Fibroblast of skin of back (primary cell): ENCODE data around the gene CADPS2.

ENCODE experiments used
- DNase-seq: peaks from one replicate; pipeline ENCODE4 v3.0.0-alpha.2; 2013

CADPS2 gene

DNA sequence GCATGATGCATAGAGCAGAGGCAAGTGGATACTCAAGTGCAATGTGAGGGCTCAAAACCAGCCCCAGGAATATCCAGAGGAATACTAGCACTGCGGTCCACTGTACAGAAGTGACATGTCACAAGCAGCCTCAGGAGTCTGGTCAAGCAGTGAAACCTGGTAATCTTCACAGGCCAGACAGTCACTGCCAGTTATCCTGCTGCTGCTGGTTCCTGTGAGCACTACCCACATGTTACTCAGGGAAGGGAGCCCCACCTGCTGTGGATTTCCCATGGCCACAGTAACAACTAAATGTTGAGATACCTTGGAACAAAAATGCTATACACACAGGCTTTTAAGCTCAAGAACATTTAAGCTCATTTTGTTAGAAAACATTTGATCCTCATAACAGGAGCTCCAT, 290.4 kb downstream of the CADPS2 start:
- DNase-seq = no peak

DNA sequence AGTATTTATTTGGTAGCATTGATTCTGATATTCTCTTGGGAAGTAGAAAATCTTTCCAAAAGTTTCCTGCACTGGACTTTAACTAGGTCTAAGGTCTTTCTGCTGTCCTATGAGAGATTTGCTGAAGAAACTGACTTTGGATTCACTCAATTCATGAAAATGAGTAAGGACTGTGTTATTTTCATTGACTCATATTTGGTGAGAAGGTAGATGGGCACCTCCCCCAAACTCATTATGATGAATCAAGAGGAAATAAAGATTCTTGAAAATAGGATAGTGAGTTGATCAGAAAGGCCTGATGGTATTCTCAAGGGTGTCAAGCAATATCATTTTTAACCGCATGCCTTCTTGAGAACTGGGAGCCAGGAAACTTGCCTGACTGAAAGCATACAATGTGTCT, 297.6 kb downstream of the CADPS2 start:
- DNase-seq = peak; percentile 17

DNA sequence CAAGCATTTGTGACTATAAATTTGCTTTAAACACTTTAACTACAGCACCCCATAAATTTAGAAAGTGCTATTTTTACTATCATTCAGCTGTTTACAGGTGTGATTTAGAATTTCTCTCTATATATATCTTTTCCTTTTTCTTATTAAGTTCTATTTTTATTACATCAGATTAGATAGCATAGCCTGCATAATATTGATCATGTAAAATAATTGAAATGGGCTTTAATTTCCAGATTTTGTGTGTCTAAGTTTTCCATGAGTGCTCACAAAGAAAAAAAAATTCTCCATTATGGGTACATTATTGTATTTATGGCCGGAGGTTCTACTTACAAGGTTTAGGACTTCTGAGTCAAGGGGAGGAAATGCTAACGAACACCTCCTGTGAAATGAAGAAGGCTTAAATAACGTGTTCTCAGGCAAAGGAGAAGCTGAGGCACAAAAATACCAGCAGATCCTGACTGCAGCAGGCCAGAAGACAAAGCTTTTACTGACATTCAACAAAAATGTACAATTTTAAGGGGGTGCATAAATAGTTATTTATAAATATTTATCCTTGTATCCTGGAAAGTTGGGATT, 301.5 kb downstream of the CADPS2 start:
- DNase-seq = no peak

DNA sequence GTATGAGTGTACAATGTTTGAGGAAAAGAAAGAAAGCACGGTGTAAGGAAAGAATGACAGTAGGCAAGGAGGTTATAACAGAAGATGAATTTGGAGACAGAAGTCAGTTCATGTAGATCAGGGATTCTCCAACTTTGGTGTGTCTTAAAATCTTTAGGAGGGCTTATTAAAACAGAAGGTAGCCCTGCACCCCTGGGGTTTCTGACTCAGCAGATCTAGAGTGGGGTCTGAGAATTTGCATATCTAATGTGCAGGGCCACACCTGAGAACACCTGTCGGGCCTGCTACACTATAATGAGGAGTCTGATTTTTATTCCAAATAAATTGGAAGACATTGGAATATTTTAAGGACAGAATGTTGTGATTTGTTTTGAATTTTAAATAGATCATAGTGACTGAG, 307.9 kb downstream of the CADPS2 start:
- DNase-seq = no peak

DNA sequence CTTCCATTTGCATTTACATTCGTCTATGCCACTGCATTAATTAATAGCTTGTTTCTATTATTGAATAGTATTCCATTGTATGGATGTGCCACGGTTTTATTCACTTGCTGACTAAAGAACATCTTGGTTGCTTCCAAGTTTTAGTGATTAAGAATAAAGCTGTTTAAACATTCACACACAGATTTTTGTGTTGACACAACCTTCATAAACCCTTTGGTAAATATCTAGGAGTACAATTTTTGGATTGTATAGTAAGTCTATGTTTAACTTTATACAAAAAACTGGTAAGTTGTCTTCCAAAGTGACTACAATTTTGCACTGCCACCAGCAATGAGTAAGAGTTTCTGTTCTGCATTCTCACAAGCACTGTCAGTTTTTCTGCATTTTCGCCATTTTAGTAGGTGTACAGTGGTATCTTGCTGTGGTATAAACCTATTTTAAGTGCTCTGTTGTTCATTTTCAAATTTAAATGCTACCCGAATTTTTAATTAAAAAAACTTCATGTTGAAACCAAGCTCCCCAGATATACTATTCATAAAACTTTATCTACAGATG, 308.7 kb downstream of the CADPS2 start:
- DNase-seq = no peak

DNA sequence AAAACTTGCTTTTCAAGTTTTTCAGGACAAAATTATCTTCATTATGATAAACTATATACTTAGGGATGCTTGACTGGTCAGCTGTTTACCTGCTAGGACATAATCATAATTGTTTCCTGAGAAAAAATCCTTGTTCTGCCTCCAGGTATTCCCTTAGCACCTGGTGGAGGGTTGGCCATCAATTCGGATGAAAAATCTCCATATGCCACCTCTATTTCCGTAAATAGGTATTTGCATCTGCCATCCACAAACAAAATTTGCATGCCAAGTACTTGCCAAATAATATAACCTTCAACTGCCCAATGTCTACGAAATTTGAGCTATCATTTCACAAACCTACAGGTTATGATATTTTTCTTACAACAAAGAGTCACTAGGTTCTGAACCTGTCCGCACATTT, 313.6 kb downstream of the CADPS2 start:
- DNase-seq = no peak

DNA sequence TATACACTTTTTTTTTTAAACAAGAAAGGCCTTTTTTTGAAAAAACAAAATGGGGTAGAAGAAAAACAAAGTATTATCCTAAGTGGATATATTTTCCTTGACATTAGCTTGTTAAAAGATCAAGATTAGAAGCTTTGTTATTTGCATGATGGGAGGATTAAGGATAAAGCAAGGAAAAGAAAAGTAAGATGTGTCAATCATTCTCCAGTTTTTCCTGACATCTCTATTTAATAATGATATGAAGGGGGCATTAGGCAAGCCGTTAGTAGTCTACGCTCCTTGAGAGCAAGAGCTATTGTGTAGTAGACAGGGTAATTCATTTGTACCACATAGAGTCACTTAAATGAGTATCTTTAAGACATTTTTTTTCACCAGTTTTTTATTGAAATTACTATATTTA, 324.9 kb downstream of the CADPS2 start:
- DNase-seq = no peak

DNA sequence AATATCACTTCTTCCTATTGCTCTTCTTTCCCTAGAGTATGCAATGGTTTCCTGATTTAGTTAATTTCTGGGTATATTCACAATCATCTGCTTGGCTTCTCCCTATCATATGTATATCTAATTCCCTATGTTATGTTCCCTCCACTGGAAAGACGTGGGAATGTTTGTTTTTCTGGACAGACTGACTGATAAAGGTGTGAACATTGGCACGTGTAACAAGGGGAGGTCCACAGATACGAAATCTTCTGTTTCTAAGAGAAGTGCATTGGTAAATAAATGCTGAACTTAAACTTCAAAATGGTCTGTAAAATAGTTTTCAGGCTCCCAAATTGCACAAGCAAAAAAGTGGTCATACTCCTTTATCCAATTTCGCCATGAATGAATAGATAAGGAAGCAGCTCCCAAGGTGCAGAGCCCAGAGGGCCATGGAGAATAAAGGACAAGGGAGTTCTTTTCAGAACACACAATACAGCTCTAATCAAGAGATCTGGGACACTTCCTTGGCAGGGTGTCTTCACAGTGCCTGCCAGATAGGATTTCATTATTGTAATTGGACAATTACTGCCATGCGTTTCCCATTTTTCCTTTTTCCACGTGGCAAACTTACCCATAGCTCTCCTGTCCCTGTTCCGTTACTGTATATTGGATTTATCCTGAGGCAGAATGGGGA, 329.3 kb downstream of the CADPS2 start:
- no peak for DNase-seq

DNA sequence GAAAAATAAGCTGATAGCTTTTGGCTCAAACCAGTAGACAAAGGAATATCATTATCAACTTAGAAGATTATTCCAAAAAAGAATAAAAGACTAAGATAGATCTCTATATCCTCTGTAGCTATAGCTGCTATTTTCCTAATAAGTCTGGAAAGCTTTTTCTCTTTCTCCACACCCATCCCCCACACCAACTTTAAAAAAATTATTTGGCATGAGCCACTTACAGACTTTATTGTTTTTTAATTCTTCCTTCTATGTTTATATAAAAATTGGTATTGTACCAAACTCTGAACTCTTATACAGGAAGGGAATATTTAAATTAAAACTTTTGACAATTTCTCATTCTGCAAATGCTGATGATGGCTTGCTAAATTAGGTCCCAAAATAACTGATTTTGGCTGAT, 330.0 kb downstream of the CADPS2 start:
- no peak for DNase-seq

DNA sequence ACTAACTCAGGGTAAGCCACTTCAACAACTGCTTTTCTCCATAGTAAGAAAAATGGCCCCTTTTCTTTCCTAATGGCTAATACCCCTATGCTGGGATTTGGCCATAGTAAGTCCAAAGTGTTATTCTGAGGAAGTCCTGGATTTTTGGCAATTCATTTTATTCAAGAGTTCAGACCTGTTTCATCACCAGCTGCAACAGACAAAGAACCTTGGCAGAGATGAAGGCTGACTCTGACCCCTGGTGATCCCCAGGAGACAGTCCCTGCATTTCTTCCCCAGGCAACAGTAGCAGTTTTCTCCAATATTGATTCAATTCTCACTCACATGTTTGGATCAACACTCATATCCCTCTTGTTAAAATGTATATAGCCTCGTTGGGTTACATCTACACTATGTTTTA, 332.5 kb downstream of the CADPS2 start:
- DNase-seq = no peak

DNA sequence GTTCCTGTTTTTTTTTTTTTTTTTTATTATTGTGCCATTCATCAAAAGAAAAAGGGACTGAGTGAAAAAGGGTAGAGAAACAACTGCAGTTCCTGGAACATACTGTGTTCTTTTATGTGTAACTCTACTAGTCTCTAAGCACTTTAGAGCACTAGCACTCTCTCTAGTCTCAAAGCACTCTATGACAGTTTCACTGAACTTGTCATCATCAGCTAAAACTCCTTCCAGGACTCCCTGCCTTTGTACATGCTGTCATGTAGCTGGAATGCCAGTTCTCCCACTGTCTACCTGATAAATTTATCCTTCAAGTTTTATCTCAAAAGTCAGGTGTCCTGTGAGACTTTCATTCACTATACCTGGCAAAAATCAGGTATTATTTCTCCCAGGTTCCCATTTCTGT, 333.5 kb downstream of the CADPS2 start:
- DNase-seq = no peak

DNA sequence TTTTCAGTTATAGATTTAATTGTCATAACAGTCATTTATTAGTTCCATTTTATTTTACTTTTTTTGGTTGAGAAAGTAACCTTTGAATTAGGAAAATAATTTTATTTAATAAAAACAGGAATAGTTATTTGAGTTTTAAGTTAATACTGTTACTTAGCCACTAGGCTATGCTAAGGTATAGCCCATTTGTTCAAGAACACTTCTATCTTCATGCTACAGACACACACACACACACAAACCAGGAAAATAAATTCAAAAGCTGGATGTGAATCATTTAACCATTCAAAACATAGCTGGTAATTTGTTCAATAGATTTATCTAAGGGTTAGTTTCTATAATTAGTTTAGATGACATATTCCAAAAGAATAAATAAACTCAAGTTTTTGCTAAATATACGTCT, 335.7 kb downstream of the CADPS2 start:
- DNase-seq = no peak

DNA sequence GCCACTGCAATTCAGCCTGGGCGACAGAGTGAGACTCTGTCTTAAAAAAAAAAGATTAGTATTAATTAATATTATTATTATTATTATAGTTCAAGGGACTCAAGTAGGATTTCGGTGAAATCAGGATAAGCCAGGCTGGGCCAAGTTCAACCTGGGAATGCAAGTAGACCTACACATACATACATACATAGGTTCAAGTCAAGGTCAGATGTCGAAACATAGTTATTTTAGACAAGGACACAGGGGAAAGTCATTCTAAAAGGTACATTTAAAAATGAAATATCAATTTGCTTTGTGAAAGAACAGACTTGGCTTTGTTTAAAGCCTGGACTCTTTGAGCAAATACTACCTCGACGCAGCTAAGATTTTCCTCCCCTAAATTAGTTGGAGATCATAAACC, 336.7 kb downstream of the CADPS2 start:
- no peak for DNase-seq

DNA sequence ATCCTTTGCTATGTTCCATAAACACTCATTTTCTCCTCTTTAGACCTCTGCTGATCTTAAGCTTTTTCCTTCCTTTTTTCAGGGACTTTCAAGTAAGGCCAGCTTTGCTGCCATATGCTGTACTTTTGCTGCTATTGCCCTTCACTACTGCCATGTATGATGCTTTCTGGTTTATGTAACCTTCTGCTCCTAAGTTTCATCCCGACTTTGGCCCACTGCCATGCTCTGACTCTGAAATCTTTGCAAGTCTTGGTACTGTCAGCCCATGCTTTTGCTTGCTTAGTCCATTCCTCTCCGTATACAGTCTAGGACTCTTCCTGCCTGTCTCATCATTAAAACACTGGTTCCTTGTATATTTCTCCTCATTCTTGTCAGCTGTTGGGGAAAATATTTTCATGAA, 339.8 kb downstream of the CADPS2 start:
- peak; percentile 8 for DNase-seq

DNA sequence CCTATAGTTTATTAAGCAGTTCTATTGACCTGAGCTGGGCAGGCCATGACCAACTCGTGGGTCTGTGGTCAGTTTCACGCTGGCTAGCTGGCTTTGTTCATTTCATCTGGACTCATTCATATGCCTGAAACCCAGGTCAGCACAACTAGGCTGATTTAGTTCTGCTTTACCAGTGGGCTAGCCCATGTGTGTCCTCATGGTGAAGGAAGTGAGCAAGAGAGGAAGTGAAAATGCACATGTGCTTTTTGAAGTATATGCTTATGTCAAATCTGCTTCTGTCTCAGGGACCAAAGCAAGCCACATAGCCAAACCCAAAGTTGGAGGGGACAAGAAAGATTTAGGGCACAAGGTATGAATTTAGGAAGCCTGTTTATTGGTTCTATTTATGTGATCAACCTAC, 341.8 kb downstream of the CADPS2 start:
- no peak for DNase-seq

DNA sequence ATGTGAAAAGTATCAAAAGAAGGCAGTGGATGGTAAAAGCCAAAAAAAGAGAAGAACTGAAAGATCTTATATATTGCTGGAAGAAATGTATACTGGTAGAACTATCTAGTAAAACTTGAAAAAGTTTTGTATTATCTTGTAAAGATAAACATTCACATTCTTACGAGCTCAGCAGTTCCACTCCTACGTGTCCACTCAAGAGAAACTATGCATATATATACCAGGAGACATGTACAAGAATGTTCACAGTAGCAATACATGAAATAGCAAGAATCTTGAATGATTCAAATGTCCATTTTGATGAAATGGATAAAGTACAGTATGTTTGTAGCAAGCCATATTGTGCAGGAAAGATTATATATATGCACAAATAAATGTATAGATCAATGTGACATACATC, 342.4 kb downstream of the CADPS2 start:
- DNase-seq = no peak

DNA sequence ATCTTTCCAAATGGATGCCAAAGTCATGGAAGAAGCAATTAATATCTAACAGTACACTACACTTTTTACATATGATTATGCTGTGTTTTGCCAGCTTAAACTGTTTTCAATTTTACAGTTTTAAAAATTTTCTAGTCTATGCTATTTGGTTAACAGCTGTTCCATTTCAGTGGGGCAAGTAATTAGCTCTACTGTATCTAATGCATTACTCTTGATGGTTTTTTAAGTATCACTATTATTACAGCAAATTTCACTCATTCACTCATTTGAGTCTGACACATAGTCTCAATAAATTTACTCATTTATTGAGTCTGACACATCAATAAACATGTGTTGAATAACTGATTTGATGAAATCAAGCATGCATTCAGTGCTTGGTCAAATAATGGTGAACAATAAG, 343.1 kb downstream of the CADPS2 start:
- no peak for DNase-seq

DNA sequence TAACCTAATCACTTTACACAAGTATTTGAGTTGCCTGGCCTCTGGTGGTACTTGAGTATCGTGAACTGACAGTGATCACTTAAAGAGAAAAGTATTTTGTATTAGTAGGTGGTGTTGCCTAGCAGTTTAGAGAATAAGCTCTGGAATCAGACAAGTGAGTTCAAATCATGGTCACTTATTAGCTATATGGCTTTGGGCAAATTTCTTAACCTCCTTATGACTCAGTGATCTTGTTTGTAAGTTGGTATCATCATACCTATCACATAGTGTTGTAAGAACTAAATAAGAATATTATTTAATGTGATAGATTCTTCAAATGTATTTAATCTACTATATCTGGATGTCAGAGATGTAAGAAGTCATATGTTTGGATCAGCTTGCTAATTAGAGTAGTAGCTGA, 351.2 kb downstream of the CADPS2 start:
- no peak for DNase-seq

DNA sequence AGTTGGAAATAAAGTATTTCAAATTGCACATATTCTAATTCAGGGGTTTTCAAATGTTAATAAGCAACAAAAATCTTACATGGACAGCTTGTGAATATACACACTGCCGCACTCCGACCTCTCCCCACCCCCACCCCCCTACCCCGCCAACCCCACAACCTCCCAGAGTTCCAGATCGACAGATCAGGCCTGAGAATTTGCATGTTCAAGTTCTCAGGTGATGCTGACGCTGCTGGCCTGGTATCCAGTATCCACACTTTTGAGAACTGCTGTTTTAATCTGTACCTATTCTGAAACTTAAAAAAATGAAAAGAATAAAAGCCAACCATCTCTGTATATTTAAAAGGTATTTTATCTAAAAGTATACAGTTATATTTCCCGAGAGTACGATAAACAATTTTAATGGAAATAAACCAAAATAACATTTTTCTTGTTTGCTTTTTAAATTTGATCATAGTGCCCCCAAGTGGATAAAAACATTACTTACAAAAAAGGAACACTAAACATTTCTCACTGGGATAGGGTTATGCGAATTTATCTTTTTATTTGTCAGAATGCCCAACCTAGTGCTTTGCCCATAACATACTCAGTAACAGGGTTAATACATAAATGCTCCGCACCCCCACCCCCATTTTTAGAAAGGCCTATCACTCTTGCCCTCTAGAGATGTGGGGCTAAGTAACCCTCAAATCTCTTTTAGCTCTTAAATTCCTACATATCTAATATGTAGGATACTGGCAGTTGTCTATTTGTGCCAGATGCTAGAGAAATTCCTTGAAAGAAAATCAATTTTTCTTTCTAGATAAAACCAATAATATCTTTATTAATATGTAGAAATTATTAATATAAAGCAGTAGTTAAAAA, 353.6 kb downstream of the CADPS2 start:
- DNase-seq = peak; percentile 10

DNA sequence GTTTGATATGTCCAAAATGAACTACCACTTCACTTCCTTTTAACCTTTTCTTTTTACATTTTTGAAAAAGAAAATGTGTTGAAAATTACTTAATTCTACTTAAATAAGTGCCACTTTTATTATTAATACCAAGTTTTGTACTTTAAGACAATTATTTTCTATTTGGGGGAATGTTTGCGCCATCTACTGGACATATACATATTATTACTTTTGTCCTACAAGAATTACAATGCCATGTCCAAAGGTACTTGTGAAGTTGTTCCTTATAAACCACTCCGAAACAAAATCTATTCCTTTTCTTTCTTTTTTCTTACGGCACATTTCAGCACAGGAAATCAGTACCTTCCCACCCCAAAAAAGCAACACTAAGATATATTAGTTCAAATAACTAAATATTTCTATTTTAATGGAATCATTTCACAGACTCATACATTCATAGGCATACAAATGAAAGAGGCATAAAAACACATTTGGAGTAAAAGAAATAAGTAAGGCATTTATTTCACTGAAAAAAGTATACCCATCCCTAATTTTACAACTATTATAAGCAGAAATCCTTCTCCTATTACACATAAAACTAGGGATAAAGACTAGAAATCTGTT, 357.3 kb downstream of the CADPS2 start:
- DNase-seq = peak; percentile 37

DNA sequence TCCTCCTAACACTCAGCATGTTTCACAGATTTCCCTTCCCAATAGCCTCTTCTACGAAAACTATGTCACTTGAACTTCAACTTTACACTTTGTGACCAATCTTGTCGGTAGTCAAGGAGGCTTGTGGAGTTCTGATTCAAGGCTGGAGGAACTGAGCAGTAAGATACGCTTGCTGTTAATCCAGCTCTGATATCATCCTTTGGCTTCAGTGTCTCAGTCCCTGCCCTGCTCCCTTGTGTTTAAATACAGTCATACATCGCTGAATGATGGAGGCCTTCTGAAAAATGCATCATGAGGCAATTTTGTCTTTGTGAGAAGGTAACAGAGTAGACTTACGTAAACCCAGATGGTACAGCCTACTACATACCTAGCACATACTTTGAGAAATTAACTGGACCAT, 360.9 kb downstream of the CADPS2 start:
- no peak for DNase-seq

DNA sequence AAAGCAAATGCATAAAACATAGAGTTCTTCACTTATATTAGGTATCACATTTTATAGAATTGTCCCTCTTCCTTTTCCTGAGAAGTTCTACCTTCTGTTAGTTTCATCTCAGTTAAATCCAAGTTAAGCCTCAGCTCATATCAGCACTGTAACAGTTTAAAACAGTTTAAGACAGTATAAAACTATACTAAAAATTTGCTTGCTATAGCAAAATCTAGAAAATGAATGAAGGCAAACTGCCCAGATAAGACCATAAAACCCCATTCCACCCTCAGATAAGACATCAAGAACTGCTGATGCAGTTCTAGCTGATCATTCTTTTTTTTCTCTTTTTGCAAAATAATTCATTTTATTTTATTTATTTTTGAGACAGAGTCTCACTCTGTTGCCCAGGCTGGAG, 364.5 kb downstream of the CADPS2 start:
- no peak for DNase-seq

DNA sequence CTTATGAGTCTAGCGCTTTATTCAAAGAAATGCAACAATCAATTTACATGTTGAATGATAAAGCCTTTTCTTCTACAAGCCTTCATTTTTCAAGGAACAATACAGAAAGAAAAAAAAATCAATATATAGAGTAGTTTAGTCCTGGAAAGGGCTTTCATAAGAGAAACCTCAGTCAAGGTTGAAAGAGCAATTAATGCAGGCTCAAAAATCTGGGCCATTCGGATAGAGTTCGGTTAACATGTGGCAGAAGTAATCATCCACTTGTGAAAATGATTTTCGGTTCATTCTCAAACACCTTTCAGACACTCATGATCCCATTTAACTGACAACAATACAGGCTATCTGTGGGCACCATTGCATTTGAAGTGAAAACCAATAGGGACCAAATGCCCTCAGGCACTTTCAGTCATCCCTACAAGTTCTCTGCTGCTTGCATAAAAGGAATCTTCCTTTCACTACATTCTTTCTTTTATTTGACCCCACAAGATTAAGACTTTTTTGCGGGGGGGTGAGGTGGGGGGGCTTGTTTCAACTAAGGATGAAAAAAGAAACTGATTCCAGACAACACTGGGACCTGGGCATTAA, 365.2 kb downstream of the CADPS2 start:
- no peak for DNase-seq
